Hepatocyte (in vitro differentiated cells): ENCODE measurements around the gene DIAPH3.

ENCODE experiments used
- CTCF ChIP-seq: fragments of 200-600 bp; sonication (generic); IDR thresholded peaks from 2 replicates; pipeline ENCODE4 v1.5.1; 2016; ENCODE audit warnings: antibody characterized with exemption, mild to moderate bottlenecking; ENCODE audit not compliant: poor library complexity
- EZH2 ChIP-seq: fragments of 200-600 bp; sonication (generic); IDR thresholded peaks from 2 replicates; pipeline ENCODE4 v1.6.1; 2016; ENCODE audit warnings: antibody characterized with exemption, mild to moderate bottlenecking, borderline replicate concordance
- EZH2phosphoT487 ChIP-seq: fragments of 200-600 bp; sonication (generic); IDR thresholded peaks from one replicate; pipeline ENCODE4 v1.6.1; 2018; ENCODE audit warnings: antibody characterized with exemption, mild to moderate bottlenecking, low read depth, moderate library complexity; ENCODE audit not compliant: unreplicated experiment, severe bottlenecking

- TF ChIP-seq CTCF (no peak), EZH2 (no peak), EZH2phosphoT487 (no peak)
These were observed 87.9 kb downstream of the DIAPH3 start for GRCh38 chr13:60075850-60076249.
